GM12874 (cell line): ENCODE measurements around the gene PRKAR1A.

ENCODE experiments used
- TF ChIP-seq, protein P1 (sequence below): IDR thresholded peaks from 2 replicates; pipeline ENCODE4 v1.5.1; 2011; ENCODE audit warnings: low read depth, mild to moderate bottlenecking, control low read depth, low read length, moderate library complexity; ENCODE audit not compliant: insufficient read depth

PRKAR1A gene

DNA sequence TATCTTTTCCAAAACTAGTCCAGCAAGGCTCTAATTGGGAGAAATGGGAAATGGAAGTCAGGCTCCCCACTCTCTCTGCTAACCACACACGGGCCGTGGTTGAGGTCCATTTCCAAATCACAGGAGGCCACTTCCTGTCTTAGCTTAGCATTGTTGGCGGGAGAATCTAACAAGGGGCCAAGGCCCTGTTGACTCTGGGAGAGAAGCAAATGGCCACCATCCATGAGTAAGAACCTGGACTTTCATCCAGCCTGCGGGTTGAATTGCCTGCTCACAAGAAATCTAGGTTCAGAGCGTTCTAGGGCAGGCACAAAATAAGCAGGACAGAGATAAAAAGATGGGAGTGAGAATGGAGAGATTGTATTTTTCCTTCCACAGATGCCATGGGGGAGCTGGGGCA lies 83.3 kb downstream of the PRKAR1A start:
- TF ChIP-seq, protein P1, sequence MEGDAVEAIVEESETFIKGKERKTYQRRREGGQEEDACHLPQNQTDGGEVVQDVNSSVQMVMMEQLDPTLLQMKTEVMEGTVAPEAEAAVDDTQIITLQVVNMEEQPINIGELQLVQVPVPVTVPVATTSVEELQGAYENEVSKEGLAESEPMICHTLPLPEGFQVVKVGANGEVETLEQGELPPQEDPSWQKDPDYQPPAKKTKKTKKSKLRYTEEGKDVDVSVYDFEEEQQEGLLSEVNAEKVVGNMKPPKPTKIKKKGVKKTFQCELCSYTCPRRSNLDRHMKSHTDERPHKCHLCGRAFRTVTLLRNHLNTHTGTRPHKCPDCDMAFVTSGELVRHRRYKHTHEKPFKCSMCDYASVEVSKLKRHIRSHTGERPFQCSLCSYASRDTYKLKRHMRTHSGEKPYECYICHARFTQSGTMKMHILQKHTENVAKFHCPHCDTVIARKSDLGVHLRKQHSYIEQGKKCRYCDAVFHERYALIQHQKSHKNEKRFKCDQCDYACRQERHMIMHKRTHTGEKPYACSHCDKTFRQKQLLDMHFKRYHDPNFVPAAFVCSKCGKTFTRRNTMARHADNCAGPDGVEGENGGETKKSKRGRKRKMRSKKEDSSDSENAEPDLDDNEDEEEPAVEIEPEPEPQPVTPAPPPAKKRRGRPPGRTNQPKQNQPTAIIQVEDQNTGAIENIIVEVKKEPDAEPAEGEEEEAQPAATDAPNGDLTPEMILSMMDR, result no peak

DNA sequence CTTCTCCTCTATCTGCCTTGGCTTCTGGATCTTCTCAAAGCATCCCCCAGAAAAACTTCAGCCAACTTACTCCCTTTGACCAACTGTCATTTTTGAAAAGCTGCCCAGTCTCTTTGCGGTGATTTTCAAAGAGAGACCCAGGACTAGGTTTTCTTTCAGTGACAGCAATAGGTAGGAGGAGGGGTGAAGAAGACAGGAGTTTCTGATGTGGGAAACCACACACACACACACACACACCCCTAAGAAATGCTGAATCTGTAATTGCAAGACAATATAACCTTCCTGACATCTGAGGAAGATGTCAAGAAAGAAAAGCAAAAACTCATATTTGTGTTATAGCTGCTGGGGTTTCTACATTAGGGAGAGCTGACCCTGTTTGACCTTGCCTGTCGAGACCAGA lies 83.8 kb downstream of the PRKAR1A start:
- TF ChIP-seq, protein P1, result no peak

DNA sequence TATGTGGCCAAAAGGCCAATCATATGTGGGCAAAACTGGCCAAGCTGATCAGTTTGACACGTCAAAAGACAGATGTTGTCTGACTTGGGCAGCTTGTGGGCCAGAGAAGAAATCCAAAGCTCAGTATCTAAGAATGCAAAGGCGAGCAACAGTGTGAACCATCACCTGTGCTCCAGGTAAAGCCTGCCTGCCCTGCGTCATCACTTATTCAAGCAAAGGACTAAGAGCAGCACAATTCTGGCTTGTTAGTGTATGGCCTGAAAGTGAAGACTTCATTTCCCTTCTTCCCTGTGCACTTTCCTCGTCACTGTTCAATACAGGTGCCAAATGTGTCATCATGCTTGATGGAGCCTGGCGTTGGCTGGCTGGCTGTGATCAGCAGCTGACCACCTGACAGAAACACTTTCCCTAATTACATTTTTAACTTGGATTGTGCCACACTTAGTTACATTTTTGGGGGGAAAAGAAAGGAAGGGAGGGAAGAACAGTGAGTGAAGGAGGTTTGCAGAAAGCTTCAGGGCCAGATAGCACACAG lies 84.2 kb downstream of the PRKAR1A start:
- TF ChIP-seq, protein P1, result no peak

DNA sequence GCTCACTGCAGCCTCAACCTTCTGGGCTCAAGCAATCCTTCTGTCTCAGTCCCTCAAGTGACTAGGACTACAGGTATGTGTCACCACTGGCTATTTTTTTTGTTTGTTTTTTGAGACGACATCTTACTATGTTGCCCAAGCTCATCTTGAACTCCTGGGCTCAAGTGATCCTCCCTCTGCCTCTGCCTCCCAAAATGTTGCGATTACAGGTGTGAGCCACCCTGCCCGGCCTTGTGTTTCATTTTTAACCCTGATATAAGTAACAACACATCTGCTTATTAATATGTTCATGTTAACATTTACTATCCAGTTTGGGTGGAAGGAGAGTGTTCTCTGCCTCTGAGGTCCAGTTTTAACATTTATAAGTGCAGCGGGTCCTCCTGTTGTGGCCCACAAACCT lies 85.8 kb downstream of the PRKAR1A start:
- TF ChIP-seq, protein P1, result no peak

DNA sequence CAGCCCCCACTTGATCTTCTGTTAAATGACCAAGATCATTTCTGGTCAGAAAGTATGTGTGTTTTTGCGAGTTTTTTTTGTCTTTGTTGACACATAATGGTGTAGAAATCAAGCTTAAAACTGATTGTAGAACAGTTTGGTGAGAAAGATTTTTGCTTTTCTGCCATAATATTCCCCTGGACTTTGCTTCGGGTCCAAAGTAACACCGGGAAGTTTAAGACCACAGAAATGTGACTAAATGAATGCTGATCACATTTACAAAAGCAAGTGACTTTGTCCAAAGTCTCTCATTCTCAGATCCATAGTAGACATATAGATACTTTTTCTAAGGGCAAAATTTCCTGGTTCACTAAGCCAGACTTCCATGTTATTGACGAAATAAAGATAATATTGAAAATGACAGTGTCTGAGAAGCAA lies 86.3 kb downstream of the PRKAR1A start:
- TF ChIP-seq, protein P1, result no peak

DNA sequence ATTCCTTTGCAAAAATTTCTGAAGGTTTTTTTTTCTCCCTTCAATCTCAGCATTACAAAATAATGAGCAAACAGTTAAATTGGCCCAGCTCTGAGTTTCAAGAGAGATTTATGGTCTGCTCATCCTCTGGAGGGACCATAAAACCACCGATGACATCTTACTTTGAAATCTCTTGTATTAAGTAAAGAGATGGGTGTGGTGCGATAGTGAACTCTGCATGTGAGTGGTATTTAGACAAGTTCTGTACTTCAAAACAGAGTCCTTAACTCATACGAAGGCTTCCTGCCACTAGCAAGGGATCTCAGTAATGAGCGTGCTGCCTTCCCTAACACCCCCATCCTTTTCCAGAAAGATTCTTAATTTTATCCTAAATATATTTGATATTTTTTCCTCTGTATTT lies 86.9 kb downstream of the PRKAR1A start:
- TF ChIP-seq, protein P1, result no peak

DNA sequence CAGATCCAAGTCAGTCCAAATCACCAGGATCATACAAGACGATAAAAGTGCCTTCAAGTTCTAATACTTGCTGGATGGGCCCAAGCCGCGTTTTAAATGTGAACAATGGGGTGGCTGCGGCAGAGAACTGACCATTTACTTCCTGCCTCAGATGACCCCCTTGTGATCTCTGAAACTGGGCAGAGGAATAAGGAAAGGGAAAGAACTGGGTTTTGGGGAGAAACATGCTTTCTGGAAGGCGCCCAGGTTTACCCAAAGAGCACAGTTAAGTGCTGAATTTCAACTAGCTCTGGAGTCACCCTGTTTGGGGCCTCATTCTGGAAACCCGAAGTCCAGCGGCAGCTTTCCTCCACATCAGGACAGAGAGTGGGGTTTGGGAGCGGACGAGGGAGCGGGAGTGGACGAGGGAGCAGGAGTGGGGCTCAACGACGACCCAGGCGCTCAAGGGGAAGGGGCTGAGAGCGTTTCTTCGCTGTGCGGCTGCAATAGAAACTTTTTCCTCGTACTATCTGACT lies 87.4 kb downstream of the PRKAR1A start:
- TF ChIP-seq, protein P1, result no peak
